Measurements from ENCODE around the gene NODAL.

DNA sequence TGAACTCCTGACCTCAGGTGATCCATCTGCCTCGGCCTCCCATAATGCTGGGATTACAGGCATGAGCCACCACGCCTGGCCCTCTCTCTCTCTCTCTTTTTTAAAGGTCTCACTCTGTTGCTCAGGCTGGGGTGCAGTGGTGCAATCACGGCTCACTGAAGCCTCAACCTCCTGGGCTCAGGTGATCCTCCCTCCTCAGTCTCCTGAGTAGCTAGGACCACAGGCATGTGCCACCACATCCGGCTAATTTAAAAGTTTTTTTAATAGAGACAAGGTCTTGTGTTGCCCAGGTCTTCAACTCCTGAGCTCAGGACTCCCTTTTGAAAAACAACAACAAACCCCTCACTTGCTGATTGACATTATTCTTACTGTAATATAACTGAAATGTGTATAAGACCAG lies 48.7 kb upstream of the NODAL start:
- TF ChIP-seq POLR2AphosphoS5 (IDR thresholded peaks at IDR 0.05; ENCODE audit: low read depth, low read length) = no peak
- no peak for TF ChIP-seq POLR2A (IDR thresholded peaks at IDR 0.05; ENCODE audit: low read depth, low read length)
- no peak for TF ChIP-seq TAF1 (IDR thresholded peaks at IDR 0.05; ENCODE audit: borderline replicate concordance, low read depth, low read length)
